K562 (cell line): ENCODE measurements around the gene NF2. TPM values are rescaled to one million over a fixed set of nuclear protein-coding genes. Genes with fewer than 3 reads are reported as not detected.

Source experiments
- ATAC-seq: fragments of 200-7000 bp; cut with Tn5 transposase; 3 replicates; pipeline ENCODE4 v1.9.1; 2020; ENCODE audit warnings: moderate library complexity
- BruUV-seq: library from RNA; stranded (reverse); fragments of 400-500 nt; replicated peaks from 2 replicates; lab custom pipeline; 2021; lab: Mats Ljungman, UMichigan
- CTCF ChIA-PET: fragments of 300-600 bp; formaldehyde crosslinking; extraction: SDS; loops from one replicate; lab custom pipeline; 2021; ENCODE audit warnings: low intra/inter-chr PET ratio; lab: Yijun Ruan, JAX
- POLR2A ChIA-PET: fragments of 300-600, 350-650 bp; sonication (Branson Sonifier 250); formaldehyde crosslinking; extraction: SDS; loops from one replicate; lab custom pipeline; 2021; ENCODE audit warnings: antibody characterized with exemption, inconsistent platforms; lab: Yijun Ruan, JAX
- DNase-seq, 4 experiments: peaks; one replicate each; pipeline versions ENCODE4 v3.0.0 to v3.0.0-alpha.2; 2011 to 2018; ENCODE audit warnings: low spot score in 3 of 4, mixed read lengths in 3 of 4; ENCODE audit errors: extremely low read depth in 1 of 4
- FAIRE-seq: peaks from 2 replicates; lab custom pipeline; 2011; peaks lifted over from hg19 to GRCh38; lab: Jason Lieb, UNC
- H2AFZ ChIP-seq: 2 replicates; pipeline ENCODE4 v1.6.0; 2011; ENCODE audit warnings: low read depth, low read length, control low read depth, inconsistent platforms
- H3K27ac ChIP-seq: fragments of 200-600 bp; 3 replicates; pipeline ENCODE4 v1.8.0; 2011; ENCODE audit warnings: low read depth, mild to moderate bottlenecking, control low read depth, inconsistent platforms, low read length, moderate library complexity, mixed read lengths; ENCODE audit errors: extremely low read depth
- H3K27me3 ChIP-seq, 2 experiments: fragments of 300-600 bp in 1 of 2; 2 replicates in 1 of 2; 3 replicates in 1 of 2; pipeline versions ENCODE4 v1.6.0 to v1.8.0; 2011; ENCODE audit warnings: inconsistent platforms in 2 of 2, low read length in 2 of 2, mild to moderate bottlenecking in 1 of 2, mixed read lengths in 1 of 2, moderate library complexity in 1 of 2; ENCODE audit not compliant: control insufficient read depth in 2 of 2, insufficient read depth in 2 of 2
- H3K36me3 ChIP-seq: fragments of 300-600 bp; 3 replicates; pipeline ENCODE4 v1.8.0; 2011; ENCODE audit warnings: mild to moderate bottlenecking, low read length, inconsistent platforms; ENCODE audit not compliant: control insufficient read depth, insufficient read depth
- H3K4me1 ChIP-seq, 2 experiments: fragments of 200-600 bp in 1 of 2; replicated peaks in 1 of 2; 2 replicates in 1 of 2; 3 replicates in 1 of 2; pipeline versions ENCODE4 v1.5.1 to v1.8.0; 2011; ENCODE audit warnings: inconsistent platforms in 2 of 2, low read length in 2 of 2, mild to moderate bottlenecking in 1 of 2, mixed read lengths in 1 of 2, moderate library complexity in 1 of 2; ENCODE audit not compliant: control insufficient read depth in 2 of 2, insufficient read depth in 2 of 2
- H3K4me2 ChIP-seq: 2 replicates; pipeline ENCODE4 v1.6.1; 2011; ENCODE audit warnings: low read length, control low read depth, inconsistent platforms, mixed read lengths; ENCODE audit not compliant: insufficient read depth
- H3K4me3 ChIP-seq: fragments of 200-600 bp; sonication (generic), shearing (Covaris generic); 2 replicates; pipeline ENCODE4 v1.5.1; 2016; ENCODE audit warnings: control low read depth, inconsistent platforms
- H3K79me2 ChIP-seq: fragments of 200-600 bp; 3 replicates; pipeline ENCODE4 v1.8.0; 2011; ENCODE audit warnings: low read length, inconsistent platforms; ENCODE audit not compliant: control insufficient read depth, insufficient read depth
- H3K9ac ChIP-seq, 2 experiments: 2 replicates each; pipeline versions ENCODE4 v1.6.0 to v1.6.1; 2011; ENCODE audit warnings: low read depth in 2 of 2, low read length in 2 of 2, control low read depth in 1 of 2, inconsistent platforms in 1 of 2, mild to moderate bottlenecking in 1 of 2, mixed read lengths in 1 of 2; ENCODE audit not compliant: insufficient read depth in 1 of 2
- H3K9me1 ChIP-seq: one replicate; pipeline ENCODE4 v1.6.0; 2011; ENCODE audit warnings: inconsistent platforms, mild to moderate bottlenecking, low read length, moderate library complexity; ENCODE audit not compliant: control insufficient read depth, insufficient read depth
- H3K9me3 ChIP-seq: replicated peaks from 2 replicates; pipeline ENCODE4 v1.5.1; 2011; ENCODE audit warnings: low read depth, low read length, inconsistent platforms; ENCODE audit not compliant: control insufficient read depth, insufficient read depth
- H4K20me1 ChIP-seq: replicated peaks from 2 replicates; pipeline ENCODE4 v1.6.1; 2011; ENCODE audit warnings: low read length, inconsistent platforms, mixed read lengths; ENCODE audit not compliant: control insufficient read depth, insufficient read depth
- BCOR ChIP-seq: fragments of 450-650 bp; IDR thresholded peaks from 2 replicates; pipeline ENCODE4 v1.6.1; 2016
- FOXK2 ChIP-seq, 2 experiments: fragments of 450-650 bp; IDR thresholded peaks in 1 of 2; conservative IDR thresholded peaks in 1 of 2; 2 replicates each; pipeline ENCODE4 v1.6.1; 2016; ENCODE audit warnings: low read depth in 2 of 2, mild to moderate bottlenecking in 1 of 2
- HIVEP1 ChIP-seq: fragments of 250-450 bp; sonication (Bioruptor Pico); IDR thresholded peaks from 2 replicates; pipeline ENCODE4 v1.4.0; 2020; ENCODE audit warnings: mild to moderate bottlenecking
- RAD51 ChIP-seq: fragments of 450-650 bp; IDR thresholded peaks from 2 replicates; pipeline ENCODE4 v1.7.1; 2016; ENCODE audit warnings: low read depth, mild to moderate bottlenecking, borderline replicate concordance
- RCOR1 ChIP-seq, 2 experiments: IDR thresholded peaks; 2 replicates each; pipeline ENCODE4 v1.6.1; 2012; ENCODE audit warnings: low read depth in 2 of 2, low read length in 2 of 2, borderline replicate concordance in 1 of 2, improper control_type of control experiment in 1 of 2
- SMARCC2 ChIP-seq: fragments of 450-650 bp; IDR thresholded peaks from 2 replicates; pipeline ENCODE4 v1.6.1; 2017; ENCODE audit warnings: antibody characterized with exemption, moderate library complexity, mild to moderate bottlenecking, low read depth
- SRSF3 ChIP-seq: fragments of 200-400 bp; formaldehyde crosslinking; IDR thresholded peaks from 2 replicates; pipeline ENCODE4 v1.6.1; 2016; ENCODE audit warnings: mild to moderate bottlenecking, low read length, moderate library complexity; ENCODE audit not compliant: insufficient read depth
- YBX1 ChIP-seq: fragments of 450-650 bp; IDR thresholded peaks from 2 replicates; pipeline ENCODE4 v1.7.1; 2016; ENCODE audit warnings: mild to moderate bottlenecking
- ZC3H11A ChIP-seq: IDR thresholded peaks from 2 replicates; pipeline ENCODE4 v1.6.1; 2012; ENCODE audit warnings: low read depth, low read length, improper control_type of control experiment
- ZFP36 ChIP-seq: fragments of 150-350 bp; IDR thresholded peaks from 2 replicates; pipeline ENCODE4 v1.6.1; 2018; ENCODE audit warnings: low read length, low read depth; ENCODE audit not compliant: partially characterized antibody
- ZKSCAN3 ChIP-seq: fragments of 250-450 bp; sonication (Bioruptor Pico); IDR thresholded peaks from 2 replicates; pipeline ENCODE4 v1.4.0; 2020
- WGBS: fragments of 100-300 bp; shearing (Covaris generic); methylation state at CpG from one replicate; pipeline ENCODE4 v1.1.6; 2016; ENCODE audit warnings: low coverage, mixed read lengths; ENCODE audit not compliant: insufficient coverage; ENCODE audit errors: missing lambda C conversion rate; 5-methylcytosine and 5-hydroxymethylcytosine counted together
- in situ Hi-C: fragments of 300-500 bp; cut with MboI; formaldehyde crosslinking; loops from 4 replicates; pipeline ENCODE4 v1.15.0; 2018; ENCODE audit warnings: inconsistent platforms, mixed read lengths
- intact Hi-C: fragments of 100-400 bp; cut with micrococcal nuclease; formaldehyde crosslinking; loops from 2 replicates; pipeline ENCODE4 v1.14.2; 2022
- polyA plus RNA-seq, 8 experiments: library from polyadenylated mRNA; depleted of rRNA in 4 of 8; stranded (reverse) in 5 of 8; unstranded in 3 of 8; fragments of >200 nt; fragmentation: Nextera tagmentation in 2 of 8; fragmentation: Illumina TruSeq in 1 of 8; extraction: Ambion mirVana in 2 of 8; extraction: Trizol in 1 of 8; gene quantifications; 2 replicates each; pipeline versions ENCODE4 v1.2.1 to v1.2.3, GENCODE V29; 2011 to 2014; ENCODE audit warnings: inconsistent platforms in 1 of 8, missing spikeins in 1 of 8
- total RNA-seq, 7 experiments: library from RNA; depleted of rRNA in 6 of 7; stranded (reverse); fragments of >200 nt in 6 of 7; fragmentation: Illumina TruSeq in 2 of 7; extraction: Trizol in 2 of 7; gene quantifications; 2 replicates each; pipeline versions ENCODE4 v1.2.1 to v1.2.3, GENCODE V29; 2011 to 2021; ENCODE audit warnings: low replicate concordance in 1 of 7
- TF ChIP-seq, protein P1 (sequence below), 2 experiments: fragments of 200-800 bp in 1 of 2; sonication (Bioruptor generic) in 1 of 2; sonication (generic) in 1 of 2; formaldehyde crosslinking in 1 of 2; IDR thresholded peaks in 1 of 2; conservative IDR thresholded peaks in 1 of 2; 2 replicates each; pipeline versions ENCODE4 v1.5.0 to v1.6.1; 2016 to 2020; ENCODE audit warnings: missing compliant biosample characterization in 1 of 2, missing genetic modification characterization in 1 of 2, missing genetic modification reagents in 1 of 2
- TF ChIP-seq, protein P2 (sequence below): sonication (generic); formaldehyde crosslinking; IDR thresholded peaks from 2 replicates; pipeline ENCODE4 v1.8.0; 2022; ENCODE audit warnings: mild to moderate bottlenecking, missing genetic modification reagents, borderline replicate concordance
- TF ChIP-seq, protein P3 (sequence below): fragments of 450-650 bp; IDR thresholded peaks from 2 replicates; pipeline ENCODE4 v1.6.1; 2018; ENCODE audit not compliant: partially characterized antibody

NF2 gene
- total and polyA plus RNA-seq, 9 of the 15 experiments (the other 6 are each of a cell fraction or from before 2014, with no cell fraction given): 2.2 to 32.5 (median 15.2) TPM

DNA sequence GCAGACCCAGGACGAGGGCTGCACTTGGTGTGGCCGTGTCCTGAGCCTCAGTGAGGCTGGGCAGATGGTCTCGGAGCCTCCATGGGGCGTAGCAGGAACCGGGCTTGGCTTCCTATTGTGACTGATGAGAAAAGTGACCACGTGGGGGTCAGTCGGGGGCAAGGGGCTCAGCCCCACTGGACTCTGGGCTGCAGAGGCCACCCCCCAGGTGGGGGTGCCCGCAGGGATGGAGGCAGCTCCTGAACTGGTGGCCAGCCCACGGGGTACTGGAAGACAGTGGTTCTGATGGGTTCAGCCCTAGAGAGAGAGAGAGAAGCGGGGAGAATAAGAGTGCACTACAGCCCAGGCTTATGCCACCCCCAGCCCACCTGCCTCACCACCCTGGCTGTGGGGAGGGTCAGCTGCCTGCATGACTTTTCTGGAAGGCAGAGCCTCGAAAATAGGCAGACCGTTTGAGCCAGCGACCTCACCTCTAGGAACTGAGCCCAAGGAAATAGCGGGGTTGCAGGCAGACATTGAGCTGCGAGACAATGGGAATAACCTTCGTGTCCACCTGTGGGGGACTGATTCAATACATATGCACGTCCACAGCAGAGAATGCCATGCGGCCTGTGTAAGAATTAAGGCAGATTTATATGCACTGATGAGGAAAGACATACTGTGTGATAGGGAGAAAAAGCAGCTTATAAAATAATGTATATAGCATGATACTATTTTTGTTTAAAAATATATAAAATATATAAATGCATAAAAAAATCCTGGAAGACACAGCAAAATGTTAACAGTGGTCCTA lies 127.8 kb downstream of the NF2 start:
- H3K27me3 ChIP-seq: no peaks in the 10 kb centered on the region
- no peak overlapping the region for H3K9ac ChIP-seq
- H3K36me3 ChIP-seq: no peaks in the 10 kb centered on the region
- CTCF ChIA-PET: no interaction called here
- H3K9me1 ChIP-seq: peaks cover 4% of the 10 kb centered on the region
- no peak overlapping the region for H2AFZ ChIP-seq
- H4K20me1 ChIP-seq: no peaks in the 10 kb centered on the region
- POLR2A ChIA-PET: interaction anchor here (0.8 kb wide), 1 partner anchor 9 kb away, joined by 3 read pairs; no protein-coding TSS in a partner anchor
- FAIRE-seq (no peak), ATAC-seq (no peak), DNase-seq (no peak)
- H3K4me1 ChIP-seq: peaks cover 12 to 39% of the 10 kb centered on the region in 2 experiments; a peak in 4 of 5 replicates
- in situ Hi-C loops: no loop called here
- no peak overlapping the region for H3K27ac ChIP-seq
- WGBS: 66% methylated on average over 14 of the region's 18 CpGs
- H3K4me3 ChIP-seq: no peak overlapping the region
- H3K4me2 ChIP-seq: no peak overlapping the region
- BruUV-seq: no TSS peak
- no peaks in the 10 kb centered on the region for H3K9me3 ChIP-seq
- intact Hi-C loops: no loop called here
- H3K79me2 ChIP-seq: no peaks in the 10 kb centered on the region
- TF ChIP-seq FOXK2 (conservative IDR thresholded peaks at IDR 0.05 in 1 of 2, IDR thresholded peaks at IDR 0.05 in 1 of 2; ENCODE audit: low read depth in 2 of 2) (no peak), SMARCC2 (no peak), YBX1 (no peak), RAD51 (no peak), HIVEP1 (CRISPR knock-in tag) (no peak), ZFP36 (no peak), RCOR1 (IDR thresholded peaks at IDR 0.05; ENCODE audit: borderline replicate concordance in 1 of 2, low read depth in 2 of 2, low read length in 2 of 2) (no peak), SRSF3 (no peak), BCOR (no peak), ZC3H11A (no peak), ZKSCAN3 (CRISPR knock-in tag) (no peak)
- TF ChIP-seq, protein P1, sequence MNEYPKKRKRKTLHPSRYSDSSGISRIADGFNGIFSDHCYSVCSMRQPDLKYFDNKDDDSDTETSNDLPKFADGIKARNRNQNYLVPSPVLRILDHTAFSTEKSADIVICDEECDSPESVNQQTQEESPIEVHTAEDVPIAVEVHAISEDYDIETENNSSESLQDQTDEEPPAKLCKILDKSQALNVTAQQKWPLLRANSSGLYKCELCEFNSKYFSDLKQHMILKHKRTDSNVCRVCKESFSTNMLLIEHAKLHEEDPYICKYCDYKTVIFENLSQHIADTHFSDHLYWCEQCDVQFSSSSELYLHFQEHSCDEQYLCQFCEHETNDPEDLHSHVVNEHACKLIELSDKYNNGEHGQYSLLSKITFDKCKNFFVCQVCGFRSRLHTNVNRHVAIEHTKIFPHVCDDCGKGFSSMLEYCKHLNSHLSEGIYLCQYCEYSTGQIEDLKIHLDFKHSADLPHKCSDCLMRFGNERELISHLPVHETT (CRISPR knock-in tag; conservative IDR thresholded peaks at IDR 0.05 in 1 of 2, IDR thresholded peaks at IDR 0.05 in 1 of 2): no peak
- TF ChIP-seq, protein P2, sequence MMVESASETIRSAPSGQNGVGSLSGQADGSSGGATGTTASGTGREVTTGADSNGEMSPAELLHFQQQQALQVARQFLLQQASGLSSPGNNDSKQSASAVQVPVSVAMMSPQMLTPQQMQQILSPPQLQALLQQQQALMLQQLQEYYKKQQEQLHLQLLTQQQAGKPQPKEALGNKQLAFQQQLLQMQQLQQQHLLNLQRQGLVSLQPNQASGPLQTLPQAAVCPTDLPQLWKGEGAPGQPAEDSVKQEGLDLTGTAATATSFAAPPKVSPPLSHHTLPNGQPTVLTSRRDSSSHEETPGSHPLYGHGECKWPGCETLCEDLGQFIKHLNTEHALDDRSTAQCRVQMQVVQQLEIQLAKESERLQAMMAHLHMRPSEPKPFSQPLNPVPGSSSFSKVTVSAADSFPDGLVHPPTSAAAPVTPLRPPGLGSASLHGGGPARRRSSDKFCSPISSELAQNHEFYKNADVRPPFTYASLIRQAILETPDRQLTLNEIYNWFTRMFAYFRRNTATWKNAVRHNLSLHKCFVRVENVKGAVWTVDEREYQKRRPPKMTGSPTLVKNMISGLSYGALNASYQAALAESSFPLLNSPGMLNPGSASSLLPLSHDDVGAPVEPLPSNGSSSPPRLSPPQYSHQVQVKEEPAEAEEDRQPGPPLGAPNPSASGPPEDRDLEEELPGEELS: no peak
- TF ChIP-seq, protein P3, sequence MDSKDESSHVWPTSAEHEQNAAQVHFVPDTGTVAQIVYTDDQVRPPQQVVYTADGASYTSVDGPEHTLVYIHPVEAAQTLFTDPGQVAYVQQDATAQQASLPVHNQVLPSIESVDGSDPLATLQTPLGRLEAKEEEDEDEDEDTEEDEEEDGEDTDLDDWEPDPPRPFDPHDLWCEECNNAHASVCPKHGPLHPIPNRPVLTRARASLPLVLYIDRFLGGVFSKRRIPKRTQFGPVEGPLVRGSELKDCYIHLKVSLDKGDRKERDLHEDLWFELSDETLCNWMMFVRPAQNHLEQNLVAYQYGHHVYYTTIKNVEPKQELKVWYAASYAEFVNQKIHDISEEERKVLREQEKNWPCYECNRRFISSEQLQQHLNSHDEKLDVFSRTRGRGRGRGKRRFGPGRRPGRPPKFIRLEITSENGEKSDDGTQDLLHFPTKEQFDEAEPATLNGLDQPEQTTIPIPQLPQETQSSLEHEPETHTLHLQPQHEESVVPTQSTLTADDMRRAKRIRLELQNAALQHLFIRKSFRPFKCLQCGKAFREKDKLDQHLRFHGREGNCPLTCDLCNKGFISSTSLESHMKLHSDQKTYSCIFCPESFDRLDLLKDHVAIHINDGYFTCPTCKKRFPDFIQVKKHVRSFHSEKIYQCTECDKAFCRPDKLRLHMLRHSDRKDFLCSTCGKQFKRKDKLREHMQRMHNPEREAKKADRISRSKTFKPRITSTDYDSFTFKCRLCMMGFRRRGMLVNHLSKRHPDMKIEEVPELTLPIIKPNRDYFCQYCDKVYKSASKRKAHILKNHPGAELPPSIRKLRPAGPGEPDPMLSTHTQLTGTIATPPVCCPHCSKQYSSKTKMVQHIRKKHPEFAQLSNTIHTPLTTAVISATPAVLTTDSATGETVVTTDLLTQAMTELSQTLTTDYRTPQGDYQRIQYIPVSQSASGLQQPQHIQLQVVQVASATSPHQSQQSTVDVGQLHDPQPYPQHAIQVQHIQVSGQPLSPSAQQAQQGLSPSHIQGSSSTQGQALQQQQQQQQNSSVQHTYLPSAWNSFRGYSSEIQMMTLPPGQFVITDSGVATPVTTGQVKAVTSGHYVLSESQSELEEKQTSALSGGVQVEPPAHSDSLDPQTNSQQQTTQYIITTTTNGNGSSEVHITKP: no peak
